ENCODE measurements around the gene SUSD6.
"Not testable (repeated sequence)": the region's sequence is repeated elsewhere in the genome, so short reads cannot be mapped to it uniquely, and the experiment has no call there.

The SUSD6 gene

DNA sequence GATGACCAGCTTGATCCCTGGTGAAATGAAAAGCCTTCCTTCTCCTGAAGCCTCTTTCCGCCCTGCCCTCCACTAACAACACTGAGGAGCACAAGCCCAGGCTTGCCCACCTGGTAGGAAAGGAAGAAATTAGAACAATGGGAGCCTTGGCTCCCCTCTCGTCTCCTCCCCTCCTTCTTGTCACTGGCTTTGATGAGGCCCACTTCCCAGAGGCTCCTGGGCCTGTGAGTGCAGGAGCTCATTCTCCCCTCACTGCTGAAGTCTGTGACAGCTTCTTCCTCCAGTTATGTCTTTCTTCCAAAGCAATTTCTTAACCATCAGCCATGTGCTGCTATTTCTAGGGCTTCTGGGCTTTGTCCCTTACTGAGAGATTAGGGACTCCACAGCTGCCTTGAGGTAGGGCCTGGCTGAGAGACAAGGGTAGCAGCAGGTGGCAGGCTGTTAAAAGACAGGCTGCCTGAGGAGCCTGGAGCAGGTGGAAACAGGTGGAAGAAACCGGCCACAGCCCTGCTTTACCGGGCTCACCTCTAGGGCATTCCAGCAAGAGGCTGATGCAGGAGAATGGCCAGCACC lies 101.9 kb downstream of the SUSD6 start:
- no peak for DNase-seq (ENCODE audit: low read depth)

DNA sequence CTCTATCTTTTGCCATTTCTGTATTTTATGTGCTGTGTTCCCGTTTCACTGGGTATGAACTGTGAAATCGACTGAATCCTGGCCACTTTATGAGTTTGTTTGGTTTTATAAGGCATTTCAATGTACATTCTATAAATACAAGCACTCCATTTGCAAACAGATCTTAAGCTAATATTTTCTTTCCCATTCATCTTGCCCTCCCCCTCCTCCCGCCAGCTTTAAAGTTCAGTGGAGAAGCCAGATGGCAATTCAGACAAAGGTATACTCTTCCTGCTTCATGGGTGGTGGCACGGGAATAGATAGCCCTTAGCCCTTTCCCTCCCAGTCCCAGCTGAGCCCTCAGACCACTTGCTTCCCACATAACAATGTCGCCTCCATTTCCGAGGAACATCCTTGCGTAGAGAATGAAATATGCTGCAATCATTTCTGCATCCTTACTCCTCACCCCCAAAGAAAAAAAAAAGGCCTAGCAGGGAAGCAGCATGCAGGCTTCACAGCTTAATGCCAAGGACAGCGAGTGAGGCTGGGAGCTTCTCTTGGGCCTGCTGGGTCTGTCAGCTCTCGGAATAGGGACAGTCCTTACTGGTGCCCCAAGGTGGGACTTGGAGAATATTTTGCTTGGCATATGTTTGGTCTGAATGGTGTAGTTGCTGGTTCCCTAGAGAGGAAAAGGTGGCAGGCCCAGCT lies 102.7 kb downstream of the SUSD6 start:
- no peak for DNase-seq (ENCODE audit: low read depth)

DNA sequence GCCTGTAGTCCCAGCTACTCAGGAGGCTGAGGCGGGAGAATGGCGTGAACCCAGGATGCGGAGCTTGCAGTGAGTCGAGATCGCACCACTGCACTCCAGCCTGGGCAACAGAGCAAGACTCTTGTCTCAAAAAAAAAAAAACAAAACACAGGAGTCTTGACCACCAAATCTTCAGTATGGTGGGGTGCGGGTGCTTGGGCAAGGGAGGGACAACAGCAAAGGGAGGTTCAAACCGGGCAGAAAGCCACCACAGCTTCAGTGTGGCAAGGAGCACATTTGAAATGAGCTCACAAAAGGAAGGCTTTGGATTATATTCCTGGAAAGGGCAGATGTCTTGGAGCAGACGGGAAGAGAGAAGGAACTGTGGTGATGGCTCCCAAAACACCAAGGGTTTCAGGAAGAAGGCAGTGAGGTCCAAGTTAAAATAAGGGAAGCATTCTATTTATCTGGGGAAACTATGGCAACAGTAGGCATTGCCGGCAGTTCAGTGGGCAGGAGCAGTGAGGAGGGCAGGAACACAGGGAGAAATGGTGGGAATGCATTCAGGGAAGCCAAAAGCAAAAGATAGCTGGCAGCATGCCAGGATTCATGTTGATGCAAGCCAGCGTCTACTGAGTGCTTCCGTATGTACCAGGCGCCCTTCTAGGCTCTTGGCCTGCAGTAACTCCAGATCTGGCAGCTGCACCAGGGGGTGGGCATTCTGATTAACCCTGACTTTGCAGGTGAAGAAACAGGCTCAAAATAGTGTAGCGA lies 104.5 kb downstream of the SUSD6 start:
- peak; percentile 42 for DNase-seq (ENCODE audit: low read depth)

DNA sequence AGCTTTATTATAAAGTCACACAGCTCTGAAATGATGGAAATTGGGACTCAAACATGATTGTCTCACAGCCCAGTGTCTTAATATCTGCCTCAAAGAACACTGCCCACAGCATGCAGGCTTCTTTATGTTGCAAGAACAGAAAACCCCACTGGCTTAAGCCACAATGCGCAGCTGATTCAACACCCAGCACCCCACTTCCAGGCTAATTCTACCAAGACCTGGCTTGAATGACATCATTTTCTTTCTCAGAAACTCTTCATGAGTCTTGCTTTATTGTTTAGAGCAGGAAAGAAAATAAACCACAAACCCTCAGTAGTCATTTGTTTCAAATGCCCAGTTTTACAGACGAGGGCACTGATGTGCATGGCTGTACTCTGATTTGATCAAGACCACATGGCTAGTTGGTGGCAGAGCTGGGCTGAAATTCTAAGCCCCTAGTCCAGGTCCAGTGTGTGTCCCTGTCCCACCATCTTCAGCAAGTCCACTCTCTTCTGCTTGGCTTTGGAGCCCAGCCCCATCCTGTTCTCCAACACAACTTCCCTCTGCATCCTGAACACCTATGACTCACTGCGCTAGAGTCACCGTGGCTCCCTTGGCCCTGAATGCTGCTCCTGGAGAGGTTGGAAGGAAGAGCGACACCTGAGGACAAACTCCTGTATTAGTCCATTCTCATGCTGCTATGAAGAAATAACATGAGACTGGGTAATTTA lies 105.2 kb downstream of the SUSD6 start:
- peak; percentile 81 for DNase-seq (ENCODE audit: low read depth)

DNA sequence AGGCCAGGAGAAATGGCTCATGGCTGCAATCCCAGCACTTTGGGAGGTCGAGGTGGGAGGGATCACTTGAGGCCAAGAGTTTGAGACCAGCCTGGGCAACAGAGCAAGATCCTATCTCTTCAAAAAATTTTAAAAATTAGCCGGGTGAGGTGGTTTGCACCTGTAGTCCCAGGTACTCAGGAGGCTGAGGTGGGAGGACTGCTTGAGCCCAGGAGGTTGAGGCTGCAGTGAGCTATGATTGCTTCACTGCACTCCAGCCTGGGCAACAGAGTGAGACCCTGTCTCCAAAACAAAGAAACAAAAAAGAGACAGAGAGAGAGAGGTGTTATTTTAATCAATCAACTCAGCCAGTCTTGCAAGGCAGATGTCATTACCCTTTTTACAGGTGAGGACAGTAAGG lies 107.2 kb downstream of the SUSD6 start:
- not testable (repeated sequence) for DNase-seq (ENCODE audit: low read depth)

DNA sequence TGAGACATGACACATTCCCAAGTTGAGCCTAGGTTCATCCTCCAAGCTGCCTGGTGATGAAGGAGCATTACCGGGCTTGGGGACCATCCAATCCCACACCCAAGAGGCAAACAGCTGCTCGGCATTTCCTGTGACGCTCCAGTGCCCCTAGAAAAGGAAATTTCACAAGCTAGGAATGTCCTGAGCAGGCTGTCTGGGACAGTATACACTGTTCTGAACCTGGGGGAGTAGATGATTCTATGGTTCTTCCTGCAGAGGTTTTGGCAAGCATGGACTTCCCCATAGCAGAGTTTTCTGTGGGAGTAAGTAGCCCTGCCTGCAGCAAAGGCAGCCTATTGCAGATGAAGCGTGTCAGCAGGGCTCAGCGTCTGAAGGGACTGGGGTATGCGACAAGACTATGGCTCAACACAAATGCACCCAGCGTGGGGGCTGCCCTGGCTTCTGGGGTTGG lies 108.1 kb downstream of the SUSD6 start:
- peak; percentile 53 for DNase-seq (ENCODE audit: low read depth)

DNA sequence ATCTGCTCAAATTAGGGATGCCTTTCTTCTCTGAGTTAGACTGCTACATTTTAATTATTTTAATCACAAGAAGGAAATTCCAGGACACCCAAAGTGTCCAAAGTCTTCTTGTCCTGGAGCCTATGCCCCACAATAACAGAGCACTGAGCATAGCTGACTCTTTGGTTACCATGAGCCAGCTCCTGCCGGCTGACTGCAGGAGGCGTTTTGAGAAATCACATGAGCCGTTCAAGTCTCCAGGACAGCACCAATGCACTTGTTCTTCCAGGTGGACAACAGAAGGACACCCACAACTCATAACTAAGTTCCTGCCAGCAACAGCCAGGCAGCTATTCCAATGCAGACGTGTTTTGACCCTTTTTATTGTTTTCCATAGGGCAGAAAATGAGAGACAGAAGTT lies 109.5 kb downstream of the SUSD6 start:
- DNase-seq (ENCODE audit: low read depth) = no peak

DNA sequence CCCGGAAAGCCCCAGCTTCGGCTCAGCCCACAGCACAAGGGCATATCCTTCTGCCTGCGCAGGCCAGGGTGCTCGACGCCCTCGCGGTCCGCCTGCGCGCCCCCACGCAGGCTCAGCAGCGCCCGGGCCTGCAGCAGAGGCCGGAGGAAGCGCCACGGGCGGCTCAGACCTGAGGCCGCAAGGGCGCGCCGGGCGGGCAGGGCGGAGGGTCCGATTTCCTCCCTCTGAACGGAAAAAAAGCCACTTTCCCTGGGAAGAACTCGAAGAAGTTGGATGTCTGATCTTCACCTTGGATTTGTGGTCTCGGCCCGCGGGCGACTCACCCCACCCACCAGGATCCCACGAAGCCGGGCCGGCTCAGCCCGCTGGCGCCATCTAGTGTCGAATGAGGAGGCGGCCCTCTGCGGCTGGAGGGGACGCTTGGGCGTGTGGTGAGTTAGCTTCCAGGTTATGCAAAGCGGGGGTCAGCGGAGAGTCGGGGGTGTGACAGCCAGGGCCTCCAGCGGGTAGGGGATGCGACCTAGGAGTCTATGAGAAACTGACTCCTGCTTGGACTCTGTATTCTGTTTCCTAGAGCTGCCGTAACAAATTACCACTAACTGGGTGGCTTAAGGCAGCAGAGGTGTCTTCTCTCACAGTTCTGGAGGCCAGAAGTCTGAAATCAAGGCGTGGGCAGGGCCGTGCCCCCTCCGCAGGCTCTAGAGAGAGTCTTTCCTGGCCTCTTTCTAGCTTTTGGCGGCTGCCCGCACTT lies 115.5 kb downstream of the SUSD6 start:
- peak; percentile 40 for DNase-seq (ENCODE audit: low read depth)

DNA sequence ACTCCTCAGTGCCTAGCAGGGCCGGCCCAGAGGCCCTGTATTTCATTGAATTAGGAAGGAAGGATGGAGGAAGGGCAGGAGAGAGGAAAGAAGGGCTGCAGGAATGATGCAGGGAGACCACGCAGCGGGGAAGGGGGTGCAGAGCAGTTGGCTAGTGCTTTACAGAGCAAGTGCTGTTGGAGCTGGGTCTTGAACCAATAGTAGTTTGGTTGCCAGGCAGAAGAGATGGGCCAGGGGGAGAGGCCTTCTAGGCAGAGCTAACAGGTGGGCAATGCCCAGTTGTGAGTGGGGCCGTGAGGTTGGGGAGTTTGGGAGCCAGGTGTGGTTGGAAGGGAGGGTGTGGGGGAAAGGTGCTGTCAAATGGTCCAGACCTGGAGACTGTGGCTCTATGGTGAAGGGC lies 116.5 kb downstream of the SUSD6 start:
- DNase-seq (ENCODE audit: low read depth) = no peak

DNA sequence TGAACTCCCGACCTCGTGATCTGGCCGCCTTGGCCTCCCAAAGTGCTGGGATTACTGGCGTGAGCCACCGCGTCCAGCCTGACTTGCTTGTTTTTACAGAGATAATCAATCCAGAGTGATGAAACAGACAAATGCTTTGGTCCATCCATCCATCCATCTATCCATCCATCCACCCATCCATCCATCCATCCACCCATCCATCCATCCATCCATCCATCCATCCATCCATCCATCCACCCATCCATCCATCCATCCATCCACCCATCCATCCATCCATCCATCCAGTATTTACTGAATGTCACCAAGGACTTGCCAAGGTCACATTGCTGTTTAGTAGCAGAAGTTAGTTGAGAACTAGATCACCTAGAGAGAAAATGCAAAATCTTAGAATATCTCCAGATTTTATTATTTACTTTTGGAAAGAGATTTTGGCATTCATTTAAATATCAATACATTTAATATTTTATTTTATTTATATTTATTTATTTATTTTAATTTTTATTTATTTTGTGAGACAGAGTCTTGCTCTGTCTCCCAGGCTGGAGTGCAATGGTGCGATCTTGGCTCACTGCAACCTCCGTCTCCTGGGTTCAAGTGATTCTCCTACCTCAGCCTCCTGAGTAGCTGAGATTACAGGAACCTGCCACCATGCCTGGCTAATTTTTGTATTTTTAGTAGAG lies 120.7 kb downstream of the SUSD6 start:
- not testable (repeated sequence) for DNase-seq (ENCODE audit: low read depth)

DNA sequence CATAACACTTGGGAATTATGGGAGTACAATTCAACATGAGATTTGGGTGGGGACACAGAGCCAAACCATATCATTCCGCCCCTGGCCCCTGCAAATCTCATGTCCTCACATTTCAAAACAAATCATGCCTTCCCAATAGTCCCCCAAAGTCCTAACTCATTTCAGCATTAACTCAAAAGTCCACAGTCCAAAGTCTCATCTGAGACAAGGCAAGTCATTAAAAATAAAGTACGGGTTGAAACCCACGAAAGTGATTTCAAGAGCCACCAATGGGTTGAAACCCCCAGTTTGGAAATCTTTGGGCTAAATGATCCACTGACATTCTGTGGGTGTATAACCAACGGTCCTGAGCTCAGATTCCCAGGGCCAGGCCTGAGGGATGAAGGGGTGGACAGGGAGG lies 125.0 kb downstream of the SUSD6 start:
- DNase-seq (ENCODE audit: low read depth) = not testable (repeated sequence)

DNA sequence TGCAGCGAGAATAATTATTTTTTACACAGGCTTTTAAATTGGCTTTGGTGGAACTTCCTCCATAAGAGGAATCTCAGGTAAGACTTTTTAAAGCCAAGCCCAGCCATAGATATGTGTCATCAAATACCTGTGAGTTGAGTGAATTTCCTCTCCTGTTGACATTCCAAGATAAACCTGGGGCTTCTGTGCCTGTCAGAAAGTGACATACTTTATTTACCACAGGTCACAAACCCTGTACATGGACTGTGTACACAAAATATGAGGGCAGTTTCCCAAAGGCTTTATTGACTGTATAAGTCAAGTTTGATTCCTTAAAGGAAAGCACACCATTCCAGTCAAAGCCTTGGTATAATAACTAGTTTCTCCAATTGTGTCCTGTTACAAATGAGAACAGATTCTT lies 129.7 kb downstream of the SUSD6 start:
- DNase-seq (ENCODE audit: low read depth) = no peak

DNA sequence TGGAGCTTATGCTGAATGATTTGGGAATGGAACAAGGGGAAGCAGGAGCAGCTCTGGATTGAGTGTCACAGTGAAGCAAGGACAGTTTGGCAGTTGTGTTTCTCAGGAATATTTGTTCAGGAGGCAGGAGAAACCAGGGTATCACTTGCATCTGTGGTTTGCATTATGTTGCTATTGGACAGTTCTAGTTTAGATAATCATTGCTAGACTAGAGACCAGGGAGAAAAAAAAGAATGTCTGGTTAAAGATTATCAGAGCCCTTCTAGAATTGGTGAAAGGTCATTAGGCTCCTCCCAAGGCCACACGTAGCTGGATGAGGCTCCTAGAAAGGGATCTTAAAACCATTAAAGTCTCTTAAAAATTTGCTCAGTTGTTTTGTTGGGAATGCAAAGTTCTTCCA lies 138.6 kb downstream of the SUSD6 start:
- DNase-seq (ENCODE audit: low read depth) = no peak

DNA sequence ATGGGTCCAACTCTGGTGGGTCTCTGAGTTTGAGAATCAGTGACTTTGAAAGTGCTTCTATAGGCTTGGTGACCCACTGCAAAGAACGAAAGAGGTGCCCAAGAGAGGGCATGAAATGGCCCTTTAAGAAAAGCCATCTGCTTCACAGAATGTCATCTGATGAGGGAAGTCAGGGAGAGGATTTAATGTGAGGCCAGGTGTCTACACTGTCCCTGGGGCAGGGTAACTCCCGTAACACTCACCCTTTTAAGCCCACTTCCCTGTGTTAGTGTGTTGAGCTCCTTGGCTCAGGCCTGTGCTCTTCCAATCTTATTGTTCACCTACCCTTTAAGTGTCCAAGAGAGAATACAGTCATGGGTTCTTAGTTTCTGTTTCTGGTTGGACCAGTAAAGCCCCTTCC lies 139.1 kb downstream of the SUSD6 start:
- no peak for DNase-seq (ENCODE audit: low read depth)

DNA sequence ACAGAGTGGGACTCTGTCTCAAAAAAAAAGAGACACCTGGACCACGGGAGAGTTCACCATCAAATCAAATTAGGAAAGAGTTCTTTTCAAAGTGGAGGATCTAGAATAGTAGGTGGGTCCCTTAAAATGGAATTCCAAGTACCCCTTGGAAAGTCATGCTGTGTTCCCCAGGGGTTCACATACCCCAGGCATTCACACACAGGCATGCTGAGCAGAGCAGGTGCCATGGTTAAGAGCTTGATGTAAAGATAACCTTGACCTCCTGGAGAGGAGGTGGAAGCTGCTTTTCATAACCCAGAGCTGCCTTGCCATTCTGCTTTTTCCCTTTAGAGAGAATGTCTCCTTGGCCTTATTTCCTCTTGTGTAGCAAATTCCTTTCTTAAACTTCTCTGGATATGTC lies 141.4 kb downstream of the SUSD6 start:
- DNase-seq (ENCODE audit: low read depth) = no peak

DNA sequence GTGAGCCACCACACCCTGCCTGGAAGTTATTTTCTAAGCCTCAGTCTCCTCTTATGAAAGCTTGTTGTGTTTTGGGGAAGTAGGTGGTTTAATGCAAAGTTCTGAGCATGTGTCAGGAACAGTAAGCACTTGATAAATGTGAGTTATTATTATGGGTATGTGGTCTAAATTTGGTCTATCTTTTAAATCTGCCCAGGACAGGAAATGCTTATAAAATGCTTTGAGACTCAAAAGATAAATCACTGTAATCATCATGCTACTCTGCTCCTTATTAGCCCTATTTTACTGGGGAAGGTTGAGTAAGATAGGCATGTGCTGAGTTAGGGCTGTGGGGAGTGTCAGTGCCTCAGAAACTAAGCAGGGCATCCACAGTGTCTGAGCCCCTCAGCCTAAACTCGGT lies 142.5 kb downstream of the SUSD6 start:
- DNase-seq (ENCODE audit: low read depth) = no peak

DNA sequence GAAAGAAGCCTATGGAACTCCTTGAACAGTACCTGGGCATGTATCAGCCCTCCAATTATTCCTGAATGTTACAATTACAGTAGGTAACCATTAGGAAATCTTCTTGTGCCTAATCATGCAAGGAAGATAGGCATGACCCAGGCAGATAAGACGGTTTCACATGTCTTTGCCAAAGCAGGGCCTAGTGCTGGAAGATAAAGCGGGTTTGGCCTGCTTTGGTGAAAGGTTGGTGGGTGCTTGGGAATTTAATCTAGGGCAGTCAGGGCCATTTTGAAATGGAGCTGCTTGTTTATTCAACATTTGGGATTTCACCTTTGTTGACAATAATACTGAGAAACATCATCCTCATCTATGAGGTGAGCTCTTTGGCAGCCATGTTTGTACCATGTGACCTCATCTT lies 143.1 kb downstream of the SUSD6 start:
- no peak for DNase-seq (ENCODE audit: low read depth)

DNA sequence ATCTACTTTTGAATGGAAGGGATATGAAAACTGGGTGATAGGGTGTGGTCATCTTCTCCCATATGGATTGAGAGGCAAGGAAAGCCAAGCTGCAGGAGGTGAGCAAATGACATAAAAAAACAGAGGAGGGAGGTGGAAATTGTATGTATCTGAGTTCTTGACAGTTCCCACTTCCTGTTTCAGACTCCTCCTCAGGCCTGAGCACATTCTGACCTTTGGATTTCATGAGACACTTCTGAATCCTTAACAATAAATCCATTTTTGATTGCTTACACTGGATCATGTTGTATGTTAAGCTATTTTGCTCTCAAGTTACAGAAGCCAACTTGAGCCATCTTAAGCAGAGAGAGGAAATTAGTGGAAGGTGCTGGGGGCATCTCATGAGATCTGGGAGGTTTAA lies 143.9 kb downstream of the SUSD6 start:
- no peak for DNase-seq (ENCODE audit: low read depth)

DNA sequence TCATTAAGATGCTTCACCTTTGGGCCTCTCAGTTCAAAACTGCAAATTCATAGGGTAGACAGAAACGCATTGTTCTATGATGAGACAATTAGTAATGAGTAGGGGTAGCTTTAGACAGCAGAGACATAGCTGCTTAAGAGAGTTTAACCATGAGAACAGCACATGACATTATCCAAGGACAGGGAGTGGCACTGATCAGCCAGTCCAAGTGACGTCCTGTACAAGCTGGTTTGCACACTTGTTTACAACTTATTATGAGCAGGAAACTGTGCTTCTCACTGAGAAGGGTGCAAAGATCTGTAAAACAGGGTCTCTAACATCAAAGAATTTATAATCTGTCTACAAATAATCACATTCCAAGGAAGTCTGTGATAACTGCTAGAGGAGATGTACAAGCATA lies 144.4 kb downstream of the SUSD6 start:
- no peak for DNase-seq (ENCODE audit: low read depth)

DNA sequence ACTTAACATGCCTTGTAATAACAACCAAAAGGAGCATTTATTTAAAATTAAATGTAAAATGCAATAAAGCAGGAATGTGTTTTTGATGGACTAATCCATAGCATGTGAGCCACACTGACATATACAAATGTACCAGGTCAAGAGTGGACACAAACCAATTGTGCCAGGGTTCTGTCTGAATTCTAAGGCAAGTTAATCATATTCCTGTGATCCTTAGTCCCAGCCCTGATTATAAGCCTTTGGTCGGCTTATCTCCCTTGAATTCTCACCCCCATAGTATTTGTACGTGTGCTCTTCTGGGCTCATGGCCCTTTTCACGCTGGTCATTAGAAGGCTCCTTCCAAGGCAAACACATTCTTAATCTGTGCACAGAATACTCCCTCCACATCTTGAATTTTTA lies 144.9 kb downstream of the SUSD6 start:
- DNase-seq (ENCODE audit: low read depth) = no peak

DNA sequence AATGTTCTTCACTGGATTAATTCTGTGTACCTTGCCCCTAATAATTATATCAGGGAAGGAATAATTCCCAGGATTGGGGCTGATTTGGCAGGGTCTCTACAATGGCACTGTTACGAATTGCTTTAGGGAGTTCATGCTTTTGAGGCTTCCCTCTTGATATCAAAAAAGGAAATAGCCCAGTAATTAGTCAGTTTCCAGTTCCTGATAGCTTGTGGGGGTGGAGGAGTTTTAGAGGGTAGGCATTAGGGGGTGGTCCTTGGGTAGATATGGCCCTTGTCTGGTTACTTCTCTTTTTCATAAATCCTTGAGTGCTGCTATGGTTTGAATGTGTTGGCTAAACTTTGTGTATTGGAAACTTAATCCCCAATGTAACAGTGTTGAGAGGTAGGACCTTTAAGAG lies 149.4 kb downstream of the SUSD6 start:
- no peak for DNase-seq (ENCODE audit: low read depth)
